Measurements from ENCODE around the gene PON2.

DNA sequence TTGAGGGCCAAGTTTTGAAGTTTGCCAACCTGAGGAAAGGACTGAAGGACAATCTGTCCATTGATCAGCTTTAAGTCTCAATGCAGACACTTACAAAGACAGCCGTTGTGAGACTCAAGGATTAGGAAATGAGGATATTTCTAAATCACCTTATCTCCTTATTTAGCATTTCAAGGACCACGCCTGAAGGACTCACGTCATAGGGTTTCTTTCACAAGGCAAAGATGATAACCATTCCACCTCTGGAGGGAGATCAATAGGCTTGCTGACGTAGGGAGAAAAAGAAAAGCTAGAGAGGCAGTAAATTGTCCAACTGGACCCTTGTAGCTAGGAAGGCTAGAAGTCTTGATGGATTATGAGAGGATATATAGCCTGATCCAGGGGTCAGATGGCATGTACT is 47.6 kb upstream of the PON2 start:
- TF ChIP-seq CTCF (conservative IDR thresholded peaks at IDR 0.05) (no peak), EZH2 (IDR thresholded peaks at IDR 0.05; ENCODE audit: low read depth) (no peak)
